ENCODE results near the gene CCM2. TPM values are rescaled to one million over a fixed set of nuclear protein-coding genes. Genes with fewer than 3 reads are reported as not detected.

CCM2 gene
- total RNA-seq, 1 experiment from 2014 or later, result 64.8 TPM

- no peak overlapping the region for H3K27ac ChIP-seq
- H3K36me3 ChIP-seq, result peaks cover 83% of the 10 kb centered on the region
- no peaks in the 10 kb centered on the region for H3K27me3 ChIP-seq (replicated peaks)
- no peaks in the 10 kb centered on the region for H3K4me1 ChIP-seq (replicated peaks)
- no peaks in the 10 kb centered on the region for H3K9me3 ChIP-seq (replicated peaks)
- no peak overlapping the region for H3K4me3 ChIP-seq
- no peak for DNase-seq (ENCODE audit: low read depth in 1 of 2, low spot score in 2 of 2)
Observed at GRCh38 chr7:45071528-45071927, 71.5 kb downstream of the CCM2 start.

GRCh38 chr7:45072131-45073030 lies 72.4 kb downstream of the CCM2 start:
- Histone ChIP-seq H3K4me1 (replicated peaks) (no peaks in the 10 kb centered on the region), H3K4me3 (no peak overlapping the region), H3K9me3 (replicated peaks) (no peaks in the 10 kb centered on the region), H3K27me3 (replicated peaks) (no peaks in the 10 kb centered on the region), H3K36me3 (peaks cover 88% of the 10 kb centered on the region), H3K27ac (no peak overlapping the region)
- DNase-seq (ENCODE audit: low read depth in 1 of 2, low spot score in 2 of 2), result no peak

- H3K27ac ChIP-seq, result no peak overlapping the region
- DNase-seq (ENCODE audit: low read depth in 1 of 2, low spot score in 2 of 2), result no peak
Observed at GRCh38 chr7:45073031-45073785, 73.2 kb downstream of the CCM2 start.

GRCh38 chr7:45073786-45074527 lies 74.0 kb downstream of the CCM2 start:
- Histone ChIP-seq H3K27ac (no peak overlapping the region), H3K36me3 (peaks cover 75% of the 10 kb centered on the region), H3K4me3 (no peak overlapping the region), H3K27me3 (replicated peaks) (no peaks in the 10 kb centered on the region), H3K4me1 (replicated peaks) (no peaks in the 10 kb centered on the region), H3K9me3 (replicated peaks) (no peaks in the 10 kb centered on the region)
- no peak for DNase-seq (ENCODE audit: low read depth in 1 of 2, low spot score in 2 of 2)

More at GRCh38 chr7:45073031-45073785, 73.2 kb downstream of the CCM2 start:
- Histone ChIP-seq H3K9me3 (replicated peaks) (no peaks in the 10 kb centered on the region), H3K36me3 (peaks cover 83% of the 10 kb centered on the region), H3K27me3 (replicated peaks) (no peaks in the 10 kb centered on the region), H3K4me1 (replicated peaks) (no peaks in the 10 kb centered on the region), H3K4me3 (no peak overlapping the region)

- no peak for DNase-seq (ENCODE audit: low read depth in 1 of 2, low spot score in 2 of 2)
- no peaks in the 10 kb centered on the region for H3K27me3 ChIP-seq (replicated peaks)
- peaks cover 68% of the 10 kb centered on the region for H3K36me3 ChIP-seq
- H3K27ac ChIP-seq, result no peak overlapping the region
- no peak overlapping the region for H3K4me3 ChIP-seq
- H3K9me3 ChIP-seq (replicated peaks), result no peaks in the 10 kb centered on the region
- H3K4me1 ChIP-seq (replicated peaks), result no peaks in the 10 kb centered on the region
Observed at GRCh38 chr7:45074528-45075354, 74.7 kb downstream of the CCM2 start.

GRCh38 chr7:45075355-45075644 lies 75.3 kb downstream of the CCM2 start:
- Histone ChIP-seq H3K9me3 (replicated peaks) (no peaks in the 10 kb centered on the region), H3K4me1 (replicated peaks) (no peaks in the 10 kb centered on the region), H3K27me3 (replicated peaks) (no peaks in the 10 kb centered on the region), H3K27ac (no peak overlapping the region), H3K36me3 (peaks cover 62% of the 10 kb centered on the region), H3K4me3 (no peak overlapping the region)
- no peak for DNase-seq (ENCODE audit: low read depth in 1 of 2, low spot score in 2 of 2)

GRCh38 chr7:45075871-45076796 lies 76.1 kb downstream of the CCM2 start:
- Histone ChIP-seq H3K27ac (no peak overlapping the region), H3K4me3 (no peak overlapping the region), H3K4me1 (replicated peaks) (no peaks in the 10 kb centered on the region), H3K9me3 (replicated peaks) (no peaks in the 10 kb centered on the region), H3K36me3 (peaks cover 60% of the 10 kb centered on the region), H3K27me3 (replicated peaks) (no peaks in the 10 kb centered on the region)
- DNase-seq (ENCODE audit: low read depth in 1 of 2, low spot score in 2 of 2), result no peak

- H3K4me3 ChIP-seq, result no peak overlapping the region
- no peak for DNase-seq (ENCODE audit: low read depth in 1 of 2, low spot score in 2 of 2)
- no peaks in the 10 kb centered on the region for H3K9me3 ChIP-seq (replicated peaks)
- no peak overlapping the region for H3K27ac ChIP-seq
- H3K4me1 ChIP-seq (replicated peaks), result no peaks in the 10 kb centered on the region
- H3K27me3 ChIP-seq (replicated peaks), result no peaks in the 10 kb centered on the region
- peaks cover 53% of the 10 kb centered on the region for H3K36me3 ChIP-seq
Observed at GRCh38 chr7:45076946-45077345, 76.9 kb downstream of the CCM2 start.

GRCh38 chr7:45077579-45077978 lies 77.6 kb downstream of the CCM2 start:
- no peaks in the 10 kb centered on the region for H3K9me3 ChIP-seq (replicated peaks)
- no peaks in the 10 kb centered on the region for H3K4me1 ChIP-seq (replicated peaks)
- H3K36me3 ChIP-seq, result peaks cover 48% of the 10 kb centered on the region
- H3K4me3 ChIP-seq, result no peak overlapping the region
- H3K27ac ChIP-seq, result no peak overlapping the region
- H3K27me3 ChIP-seq (replicated peaks), result no peaks in the 10 kb centered on the region
- no peak for DNase-seq (ENCODE audit: low read depth in 1 of 2, low spot score in 2 of 2)

GRCh38 chr7:45078125-45078681 lies 78.2 kb downstream of the CCM2 start:
- DNase-seq (ENCODE audit: low read depth in 1 of 2, low spot score in 2 of 2), result no peak
- no peak overlapping the region for H3K4me3 ChIP-seq
- H3K4me1 ChIP-seq (replicated peaks), result no peaks in the 10 kb centered on the region
- no peaks in the 10 kb centered on the region for H3K27me3 ChIP-seq (replicated peaks)
- H3K27ac ChIP-seq, result no peak overlapping the region
- peaks cover 42% of the 10 kb centered on the region for H3K36me3 ChIP-seq
- no peaks in the 10 kb centered on the region for H3K9me3 ChIP-seq (replicated peaks)

- Histone ChIP-seq H3K4me1 (replicated peaks) (no peaks in the 10 kb centered on the region), H3K27me3 (replicated peaks) (no peaks in the 10 kb centered on the region), H3K27ac (no peak overlapping the region), H3K36me3 (peaks cover 20% of the 10 kb centered on the region), H3K9me3 (replicated peaks) (no peaks in the 10 kb centered on the region), H3K4me3 (no peak overlapping the region)
- DNase-seq (ENCODE audit: low read depth in 1 of 2, low spot score in 2 of 2), result no peak
Observed at GRCh38 chr7:45080265-45080957, 80.4 kb downstream of the CCM2 start.

Data from SJSA1 (cell line).